Activated T-helper 1 cell treated with anti-CD3 and anti-CD28 coated beads, Interleukin-12 subunit alpha, Interleukin-12 subunit beta, Interleukin-2, Interleukin-4 antibody, amounts not matched to agents 30 ng/mL and 10 ng/mL and 1 ng/mL, durations not matched to agents 14 hours and 24 hours and 36 hours (primary cell): ENCODE data around the gene SPEM1. TPM values are rescaled to one million over a fixed set of nuclear protein-coding genes. Genes with fewer than 3 reads are reported as not detected.
A peak's percentile ranks its signal among the peaks of the same experiment; 100 is the strongest.

ENCODE experiments used
- DNase-seq: peaks from one replicate; pipeline ENCODE4 v3.0.0; 2021; ENCODE audit warnings: low spot score
- H3K27ac Mint-ChIP-seq: one replicate; pipeline ENCODE4 v1.8.0; 2021; ENCODE audit warnings: mild to moderate bottlenecking, mixed read lengths
- H3K27me3 Mint-ChIP-seq: one replicate; pipeline ENCODE4 v1.8.0; 2022; ENCODE audit warnings: mild to moderate bottlenecking, moderate library complexity, mixed read lengths; ENCODE audit not compliant: insufficient read depth
- H3K36me3 Mint-ChIP-seq: one replicate; pipeline ENCODE4 v1.8.0; 2021; ENCODE audit warnings: low read depth, mixed read lengths
- H3K4me1 Mint-ChIP-seq: one replicate; pipeline ENCODE4 v1.8.0; 2021; ENCODE audit warnings: low read depth, mixed read lengths
- H3K4me3 Mint-ChIP-seq: one replicate; pipeline ENCODE4 v1.8.0; 2021; ENCODE audit warnings: mild to moderate bottlenecking, moderate library complexity, mixed read lengths
- H3K9me3 Mint-ChIP-seq: one replicate; pipeline ENCODE4 v1.8.0; 2021; ENCODE audit warnings: mixed read lengths
- intact Hi-C: fragments of 100-400 bp; cut with micrococcal nuclease; formaldehyde crosslinking; loops from one replicate; pipeline ENCODE4 v1.15.1; 2024
- total RNA-seq: library from RNA; stranded (reverse); gene quantifications from 2 replicates; pipeline ENCODE4 v1.2.3, GENCODE V29; 2022

SPEM1 gene
- total RNA-seq, 1 donor from 2014 or later, result not detected

GRCh38 chr17:7389924-7390910 lies 29.9 kb upstream of the SPEM1 start:
- H3K27ac Mint-ChIP-seq, result no peak overlapping the region
- H3K4me1 Mint-ChIP-seq, result peaks cover 22% of the 10 kb centered on the region
- H3K4me3 Mint-ChIP-seq, result no peak overlapping the region
- peaks cover 2% of the 10 kb centered on the region for H3K27me3 Mint-ChIP-seq
- intact Hi-C loops, result no loop called here
- H3K36me3 Mint-ChIP-seq, result peaks cover 19% of the 10 kb centered on the region
- no peak for DNase-seq
- H3K9me3 Mint-ChIP-seq, result no peaks in the 10 kb centered on the region

GRCh38 chr17:7391307-7391706 lies 28.8 kb upstream of the SPEM1 start:
- H3K4me1 Mint-ChIP-seq, result peaks cover 22% of the 10 kb centered on the region
- no peaks in the 10 kb centered on the region for H3K9me3 Mint-ChIP-seq
- peaks cover 19% of the 10 kb centered on the region for H3K36me3 Mint-ChIP-seq
- peaks cover 2% of the 10 kb centered on the region for H3K27me3 Mint-ChIP-seq
- H3K4me3 Mint-ChIP-seq, result no peak overlapping the region
- no peak for DNase-seq
- intact Hi-C loops, result no loop called here
- H3K27ac Mint-ChIP-seq, result no peak overlapping the region

- Mint-ChIP-seq H3K4me1 (peaks cover 22% of the 10 kb centered on the region), H3K9me3 (no peaks in the 10 kb centered on the region), H3K4me3 (peak overlapping the region; percentile 97), H3K27me3 (peaks cover 2% of the 10 kb centered on the region), H3K36me3 (peaks cover 16% of the 10 kb centered on the region), H3K27ac (peak overlapping the region; percentile 70)
- intact Hi-C loops, result no loop called here
- DNase-seq, result no peak
Measured at GRCh38 chr17:7392696-7393612, 27.2 kb upstream of the SPEM1 start.

DNA sequence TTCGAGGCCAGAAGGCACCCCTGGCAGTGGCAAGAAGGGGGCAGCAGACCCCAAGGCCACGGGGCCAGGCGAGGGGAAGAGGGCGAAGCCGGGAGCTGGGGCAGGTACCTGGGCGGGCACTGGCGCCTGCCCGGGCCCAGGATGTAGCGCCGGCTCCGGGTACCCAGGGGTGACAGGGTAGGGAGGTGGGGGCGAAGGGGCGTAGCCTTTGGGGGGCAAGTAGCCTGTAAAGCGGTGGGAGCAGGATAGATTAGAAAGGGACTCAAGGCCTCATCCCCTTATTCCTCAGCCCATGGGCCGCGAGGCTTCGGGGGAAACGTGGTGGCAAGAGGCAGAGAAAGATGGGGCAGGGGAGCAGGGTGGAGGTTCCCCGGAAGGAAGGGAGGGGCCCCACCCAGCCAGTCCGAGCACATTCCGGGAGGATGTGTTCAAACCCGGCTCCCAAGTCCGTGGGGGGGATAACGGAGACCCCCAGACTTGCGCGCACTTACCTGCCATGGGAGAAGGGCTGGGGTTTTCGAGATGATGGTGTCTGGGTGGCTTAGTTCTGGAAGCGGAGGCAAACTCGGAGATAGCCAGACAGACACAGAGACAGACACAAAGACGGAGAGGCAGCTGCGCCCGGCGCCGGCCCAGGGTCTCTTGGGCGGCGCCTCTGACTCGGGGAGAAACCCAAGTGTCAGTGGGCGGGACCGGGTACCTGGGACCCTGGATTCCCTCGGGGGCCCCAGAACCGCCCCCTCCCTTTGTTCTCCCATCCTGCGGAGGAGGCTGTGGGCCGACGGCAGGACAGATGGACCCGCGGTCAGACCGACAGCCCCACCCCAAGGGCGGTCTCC lies 26.3 kb upstream of the SPEM1 start:
- H3K4me1 Mint-ChIP-seq, result peaks cover 22% of the 10 kb centered on the region
- peaks cover 16% of the 10 kb centered on the region for H3K36me3 Mint-ChIP-seq
- no peaks in the 10 kb centered on the region for H3K9me3 Mint-ChIP-seq
- DNase-seq, result peak; percentile 19
- H3K4me3 Mint-ChIP-seq, result peak overlapping the region; percentile 97
- intact Hi-C loops, result loop anchor here (1.0 to 2.0 kb wide), 6 partner anchors 10 to 91 kb away; partner anchors contain the start of genes EIF5A, NEURL4, POLR2A and TMEM256
- H3K27ac Mint-ChIP-seq, result peak overlapping the region; percentile 82
- H3K27me3 Mint-ChIP-seq, result peaks cover 2% of the 10 kb centered on the region

DNA sequence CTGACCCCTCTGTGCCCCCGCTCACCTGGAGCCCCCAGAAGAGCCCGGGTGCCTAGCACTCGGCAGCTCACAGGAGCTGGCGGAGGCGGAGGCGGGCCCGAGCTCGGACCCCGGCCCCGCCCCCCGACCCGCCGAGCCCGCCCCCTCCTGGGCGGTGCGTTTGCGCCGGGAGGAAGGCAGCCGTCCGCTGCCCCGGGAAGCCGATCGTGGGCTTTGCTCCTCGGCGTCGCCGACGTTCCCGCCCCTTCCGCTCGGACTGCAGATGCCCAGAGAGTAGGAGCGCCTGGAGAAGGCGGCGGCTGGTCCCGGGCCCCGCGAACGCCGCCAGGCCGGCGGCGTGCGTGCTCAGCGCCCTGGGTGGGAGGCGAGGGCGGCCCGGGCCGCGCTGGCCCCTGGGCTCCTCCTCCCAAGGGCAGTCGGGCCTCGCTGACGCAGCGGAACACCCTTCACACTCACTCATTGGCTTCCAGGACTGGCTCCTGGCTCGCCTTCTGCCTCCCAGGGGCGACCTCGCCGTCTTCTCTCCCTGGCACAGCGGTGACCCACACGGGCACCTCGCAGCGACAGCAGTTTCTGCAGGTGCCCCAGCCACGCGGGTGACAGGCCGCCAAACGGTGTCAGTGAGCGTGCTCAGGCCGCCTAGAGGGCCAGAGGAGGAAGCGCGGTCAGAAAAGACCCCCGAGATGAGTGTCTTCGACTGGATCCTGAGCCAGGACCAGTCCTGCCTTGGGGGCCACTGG lies 25.5 kb upstream of the SPEM1 start, which contains the start of gene PLSCR3:
Gene PLSCR3, minus strand, starts transcription at position 74 of the 740 bp plus-strand sequence. CDS start 415 bp downstream, outside the sequence.
- H3K4me1 Mint-ChIP-seq, result peaks cover 22% of the 10 kb centered on the region
- peaks cover 2% of the 10 kb centered on the region for H3K27me3 Mint-ChIP-seq
- H3K9me3 Mint-ChIP-seq, result no peaks in the 10 kb centered on the region
- intact Hi-C loops, result loop anchor here (1.0 to 2.0 kb wide), 6 partner anchors 10 to 90 kb away; partner anchors contain the start of genes EIF5A, NEURL4, POLR2A and TMEM256
- H3K4me3 Mint-ChIP-seq, result peak within 1 kb of the TSS; percentile 97
- H3K36me3 Mint-ChIP-seq, result peaks cover 16% of the 10 kb centered on the region
- H3K27ac Mint-ChIP-seq, result peak within 1 kb of the TSS; percentile 96
- DNase-seq, result peak; percentile 82

GRCh38 chr17:7396147-7396546 lies 24.0 kb upstream of the SPEM1 start:
- Mint-ChIP-seq H3K9me3 (no peaks in the 10 kb centered on the region), H3K27me3 (peaks cover 2% of the 10 kb centered on the region), H3K4me1 (peaks cover 21% of the 10 kb centered on the region), H3K27ac (no peak overlapping the region), H3K4me3 (peak overlapping the region; percentile 19), H3K36me3 (peaks cover 13% of the 10 kb centered on the region)
- DNase-seq, result no peak
- intact Hi-C loops, result no loop called here

DNA sequence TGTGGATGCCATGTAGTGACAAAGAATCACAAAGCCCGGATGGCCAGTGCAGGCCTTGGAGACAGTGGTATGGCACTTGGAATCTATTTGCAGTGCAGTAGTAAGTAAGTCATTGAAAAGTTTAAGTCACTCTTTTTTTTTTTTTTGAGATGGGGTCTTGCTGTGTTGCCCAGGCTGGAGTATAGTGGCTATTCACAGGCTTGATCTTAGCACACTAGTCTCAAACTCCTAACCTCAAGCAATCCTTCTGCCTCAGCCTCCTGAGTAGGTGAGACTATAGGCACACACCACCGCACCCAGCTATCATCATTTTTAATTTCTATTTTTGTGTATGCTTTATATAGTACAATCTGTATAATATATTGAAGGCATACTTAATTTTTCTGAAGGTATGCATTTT lies 21.5 kb upstream of the SPEM1 start:
- Mint-ChIP-seq H3K9me3 (no peaks in the 10 kb centered on the region), H3K27me3 (peaks cover 2% of the 10 kb centered on the region), H3K4me1 (peaks cover 13% of the 10 kb centered on the region), H3K36me3 (no peaks in the 10 kb centered on the region), H3K27ac (no peak overlapping the region), H3K4me3 (no peak overlapping the region)
- intact Hi-C loops, result no loop called here
- no peak for DNase-seq

- intact Hi-C loops, result loop anchor here (5.0 kb wide), 4 partner anchors 151 to 961 kb away; partner anchors contain the start of genes CNTROB, CTDNEP1, ELP5 and PIMREG
- H3K4me1 Mint-ChIP-seq, result peaks cover 13% of the 10 kb centered on the region
- H3K4me3 Mint-ChIP-seq, result peak overlapping the region; percentile 92
- no peaks in the 10 kb centered on the region for H3K9me3 Mint-ChIP-seq
- H3K36me3 Mint-ChIP-seq, result peaks cover 2% of the 10 kb centered on the region
- no peak for DNase-seq
- H3K27me3 Mint-ChIP-seq, result peaks cover 18% of the 10 kb centered on the region
- H3K27ac Mint-ChIP-seq, result peak overlapping the region; percentile 81
Measured at GRCh38 chr17:7403043-7403726, 16.9 kb upstream of the SPEM1 start.

- Mint-ChIP-seq H3K27ac (peak overlapping the region; percentile 95), H3K4me1 (peaks cover 13% of the 10 kb centered on the region), H3K9me3 (no peaks in the 10 kb centered on the region), H3K36me3 (peaks cover 2% of the 10 kb centered on the region), H3K27me3 (peaks cover 18% of the 10 kb centered on the region), H3K4me3 (peak overlapping the region; percentile 92)
- intact Hi-C loops, result loop anchor here (5.0 kb wide), 4 partner anchors 151 to 961 kb away; partner anchors contain the start of genes CNTROB, CTDNEP1, ELP5 and PIMREG
- no peak for DNase-seq
Measured at GRCh38 chr17:7403727-7403976, 16.5 kb upstream of the SPEM1 start.

DNA sequence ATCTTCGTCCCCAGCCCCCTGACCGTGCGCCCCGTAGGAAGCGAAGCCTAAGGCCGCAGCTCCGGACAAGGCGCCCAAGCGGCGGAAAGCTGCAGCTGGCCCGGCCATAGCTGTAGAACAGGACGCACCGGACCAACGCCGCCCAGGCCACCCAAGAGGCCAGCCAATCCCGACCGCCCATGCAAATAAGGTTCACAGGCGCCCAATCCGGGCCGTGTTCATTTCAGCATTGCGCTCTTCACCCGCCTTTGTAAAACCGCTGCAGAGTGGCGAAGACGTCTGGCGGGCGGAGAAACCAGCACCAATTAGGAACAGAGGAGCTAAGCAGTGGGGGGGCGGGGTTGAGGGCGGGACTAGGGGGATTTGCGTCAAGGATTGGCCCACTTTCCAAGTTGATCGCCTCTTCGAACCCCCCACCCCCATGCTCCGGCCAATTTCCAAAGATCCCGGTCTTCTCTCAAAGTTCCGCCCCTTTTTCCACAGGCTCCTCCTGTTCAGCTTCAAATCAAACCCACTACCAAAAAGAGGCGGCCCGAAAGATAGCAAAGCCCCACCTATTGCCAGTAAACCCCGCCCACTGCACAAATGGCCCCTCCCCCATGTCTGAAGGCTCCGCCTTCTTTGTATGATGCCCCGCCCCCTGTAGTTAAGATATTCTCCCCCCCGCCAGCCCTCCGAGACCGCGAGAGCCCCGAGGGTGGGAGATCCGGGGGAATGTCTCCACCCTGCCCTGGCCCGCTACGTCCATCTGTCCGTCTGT lies 16.0 kb upstream of the SPEM1 start, which contains the start of gene TMEM256:
Gene TMEM256, minus strand, starts transcription at position 121 of the 760 bp plus-strand sequence. Its CDS starts 13 bp downstream, at position 108.
- peaks cover 2% of the 10 kb centered on the region for H3K36me3 Mint-ChIP-seq
- peaks cover 13% of the 10 kb centered on the region for H3K4me1 Mint-ChIP-seq
- intact Hi-C loops, result loop anchor here (1.0 to 5.0 kb wide), 19 partner anchors 10 to 962 kb away; partner anchors contain the start of genes CNTROB, CTDNEP1, EIF5A and ELP5
- peaks cover 21% of the 10 kb centered on the region for H3K27me3 Mint-ChIP-seq
- peak; percentile 94 for DNase-seq
- H3K4me3 Mint-ChIP-seq, result peak within 1 kb of the TSS; percentile 92
- no peaks in the 10 kb centered on the region for H3K9me3 Mint-ChIP-seq
- peak within 1 kb of the TSS; percentile 95 for H3K27ac Mint-ChIP-seq
